Stimulated activated CD8-positive, alpha-beta memory T cell treated with anti-CD3 and anti-CD28 coated beads, Interleukin-7, amount 100 ng/mL, for 1 hour (primary cell): ENCODE measurements around the gene ATP2C2.

Experiments used
- DNase-seq, 2 donors: peaks; one replicate each; pipeline ENCODE4 v3.0.0-alpha.2; 2020; ENCODE audit warnings: low read depth in 2 of 2

Gene ATP2C2

DNA sequence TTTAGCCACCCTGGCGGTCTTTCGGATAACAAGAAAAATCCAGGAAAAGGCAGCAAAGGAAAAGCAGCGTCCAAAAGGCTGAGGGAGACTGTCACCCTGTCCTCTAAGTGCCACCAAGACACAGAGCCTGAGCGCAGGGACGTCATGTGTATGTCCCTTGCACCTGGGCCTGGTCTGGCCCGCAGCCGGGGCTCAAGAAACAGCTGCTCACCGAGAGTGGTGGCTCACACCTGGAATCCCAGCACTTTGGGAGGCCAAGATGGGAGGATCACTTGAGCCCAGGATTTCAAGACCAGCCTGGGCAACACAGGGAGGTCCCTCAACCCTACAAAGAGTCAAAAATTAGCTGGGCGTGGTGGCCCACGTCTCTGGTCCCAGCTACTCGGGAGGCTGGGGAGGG is 145.3 kb downstream of the ATP2C2 start:
- no peak for DNase-seq
